GM23248 (cell line): ENCODE results near the gene KCNQ4.

Experiments
- EZH2 ChIP-seq: fragments of 200-600 bp; sonication (generic); IDR thresholded peaks from 2 replicates; pipeline ENCODE4 v1.6.1; 2018; ENCODE audit warnings: antibody characterized with exemption, mild to moderate bottlenecking; ENCODE audit not compliant: insufficient read depth, poor library complexity, severe bottlenecking
- EZH2phosphoT487 ChIP-seq: fragments of 200-600 bp; sonication (generic); IDR thresholded peaks from 2 replicates; pipeline ENCODE4 v1.6.1; 2018; ENCODE audit warnings: antibody characterized with exemption, moderate library complexity, mild to moderate bottlenecking, low read depth; ENCODE audit not compliant: insufficient read depth

- TF ChIP-seq EZH2phosphoT487 = no peak
- TF ChIP-seq EZH2 = no peak
Measured at GRCh38 chr1:40802742-40803113, 19.1 kb downstream of the KCNQ4 start.
